Ovary (tissue), 3 donors: ENCODE measurements around the gene SLC11A2.

Source experiments
- EP300 ChIP-seq: sonication (generic); formaldehyde crosslinking; IDR thresholded peaks from one replicate; pipeline ENCODE4 v1.6.1; 2017; ENCODE audit warnings: antibody characterized with exemption
- POLR2A ChIP-seq: fragments of 450-650 bp; IDR thresholded peaks from one replicate; pipeline ENCODE4 v1.6.1; 2017; ENCODE audit warnings: antibody characterized with exemption, mild to moderate bottlenecking, moderate library complexity
- TF ChIP-seq, protein P1 (sequence below), 3 donors: fragments of 450-650 bp in 2 of 3; fragments of 200-600 bp in 1 of 3; IDR thresholded peaks; one replicate each; pipeline versions ENCODE4 v1.5.1 to v1.8.0; 2016 to 2022; ENCODE audit warnings: antibody characterized with exemption in 3 of 3, mild to moderate bottlenecking in 1 of 3
- donor health status: DM: no; HTN: no; CAD: no.

DNA sequence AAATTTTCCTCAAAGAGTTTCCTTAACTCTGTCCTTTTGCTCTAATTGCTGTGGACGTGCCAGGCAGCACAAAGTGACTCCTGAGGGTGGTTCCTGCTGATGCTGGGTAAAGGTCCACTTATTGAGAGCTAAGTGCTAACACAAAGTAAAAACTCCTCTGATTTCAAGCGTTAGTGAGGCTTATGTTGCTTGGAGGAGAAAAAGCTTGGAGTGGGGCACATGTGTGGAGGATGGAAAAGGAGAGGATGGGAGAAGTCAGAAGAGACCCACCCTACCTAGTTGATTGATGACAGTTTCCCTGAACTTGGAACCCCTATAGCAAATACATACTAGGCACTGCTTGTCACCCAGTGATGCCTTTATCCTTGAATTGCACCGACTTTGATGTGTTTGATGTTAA, 10.1 kb upstream of the SLC11A2 start:
- TF ChIP-seq, protein P1, sequence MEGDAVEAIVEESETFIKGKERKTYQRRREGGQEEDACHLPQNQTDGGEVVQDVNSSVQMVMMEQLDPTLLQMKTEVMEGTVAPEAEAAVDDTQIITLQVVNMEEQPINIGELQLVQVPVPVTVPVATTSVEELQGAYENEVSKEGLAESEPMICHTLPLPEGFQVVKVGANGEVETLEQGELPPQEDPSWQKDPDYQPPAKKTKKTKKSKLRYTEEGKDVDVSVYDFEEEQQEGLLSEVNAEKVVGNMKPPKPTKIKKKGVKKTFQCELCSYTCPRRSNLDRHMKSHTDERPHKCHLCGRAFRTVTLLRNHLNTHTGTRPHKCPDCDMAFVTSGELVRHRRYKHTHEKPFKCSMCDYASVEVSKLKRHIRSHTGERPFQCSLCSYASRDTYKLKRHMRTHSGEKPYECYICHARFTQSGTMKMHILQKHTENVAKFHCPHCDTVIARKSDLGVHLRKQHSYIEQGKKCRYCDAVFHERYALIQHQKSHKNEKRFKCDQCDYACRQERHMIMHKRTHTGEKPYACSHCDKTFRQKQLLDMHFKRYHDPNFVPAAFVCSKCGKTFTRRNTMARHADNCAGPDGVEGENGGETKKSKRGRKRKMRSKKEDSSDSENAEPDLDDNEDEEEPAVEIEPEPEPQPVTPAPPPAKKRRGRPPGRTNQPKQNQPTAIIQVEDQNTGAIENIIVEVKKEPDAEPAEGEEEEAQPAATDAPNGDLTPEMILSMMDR (IDR thresholded peaks at IDR 0.05): no peak
- TF ChIP-seq POLR2A (no peak), EP300 (no peak)
